K562 (cell line): ENCODE results near the gene VDR. TPM values are rescaled to one million over a fixed set of nuclear protein-coding genes. Genes with fewer than 3 reads are reported as not detected.
A peak's percentile ranks its signal among the peaks of the same experiment; 100 is the strongest.

ENCODE experiments used
- EP300 ChIP-seq: IDR thresholded peaks from 2 replicates; pipeline ENCODE4 v1.6.1; 2012; ENCODE audit warnings: low read length, improper control_type of control experiment
- GATAD2B ChIP-seq: fragments of 450-650 bp; IDR thresholded peaks from 2 replicates; pipeline ENCODE4 v1.6.1; 2017; ENCODE audit warnings: mild to moderate bottlenecking, borderline replicate concordance
- KDM4B ChIP-seq, 2 experiments: fragments of 450-650 bp in 1 of 2; sonication (generic) in 1 of 2; IDR thresholded peaks; 2 replicates each; pipeline ENCODE4 v1.6.1; 2016 to 2017; ENCODE audit warnings: borderline replicate concordance in 2 of 2, antibody characterized with exemption in 1 of 2, low read depth in 1 of 2, mild to moderate bottlenecking in 1 of 2
- PRDM10 ChIP-seq: fragments of 450-650 bp; IDR thresholded peaks from 2 replicates; pipeline ENCODE4 v1.6.1; 2018; ENCODE audit not compliant: partially characterized antibody
- TSHZ1 ChIP-seq: fragments of 250-450 bp; sonication (Bioruptor Pico); IDR thresholded peaks from 2 replicates; pipeline ENCODE4 v1.4.0; 2020; ENCODE audit warnings: mild to moderate bottlenecking, moderate library complexity
- ZNF398 ChIP-seq: fragments of 250-450 bp; sonication (Bioruptor Pico); IDR thresholded peaks from 2 replicates; pipeline ENCODE4 v1.8.0; 2021; ENCODE audit warnings: moderate library complexity, mild to moderate bottlenecking, inconsistent platforms
- polyA plus RNA-seq, 8 experiments: library from polyadenylated mRNA; depleted of rRNA in 4 of 8; stranded (reverse) in 5 of 8; unstranded in 3 of 8; fragments of >200 nt; fragmentation: Nextera tagmentation in 2 of 8; fragmentation: Illumina TruSeq in 1 of 8; extraction: Ambion mirVana in 2 of 8; extraction: Trizol in 1 of 8; gene quantifications; 2 replicates each; pipeline versions ENCODE4 v1.2.1 to v1.2.3, GENCODE V29; 2011 to 2014; ENCODE audit warnings: inconsistent platforms in 1 of 8, missing spikeins in 1 of 8
- total RNA-seq, 7 experiments: library from RNA; depleted of rRNA in 6 of 7; stranded (reverse); fragments of >200 nt in 6 of 7; fragmentation: Illumina TruSeq in 2 of 7; extraction: Trizol in 2 of 7; gene quantifications; 2 replicates each; pipeline versions ENCODE4 v1.2.1 to v1.2.3, GENCODE V29; 2011 to 2021; ENCODE audit warnings: low replicate concordance in 1 of 7

VDR gene
- total and polyA plus RNA-seq, 9 of the 15 experiments (the other 6 are each of a cell fraction or from before 2014, with no cell fraction given), result 0.61 to 4.8 (median 2.0) TPM

- no peak for TF ChIP-seq ZNF398 (CRISPR knock-in tag)
- no peak for TF ChIP-seq PRDM10
- 0 out of 2 replicates have a peak, but pooled peaks have one; percentile 56 for TF ChIP-seq GATAD2B
- 0 out of 4 replicates have a peak, but pooled peaks of 1 of the 2 experiments have one; percentile 44 for TF ChIP-seq KDM4B (IDR thresholded peaks at IDR 0.05; ENCODE audit: borderline replicate concordance in 2 of 2, low read depth in 1 of 2)
- peak; percentile 92 for TF ChIP-seq EP300
- no peak for TF ChIP-seq TSHZ1 (CRISPR knock-in tag)
Observed at GRCh38 chr12:47833591-47834012, 71.2 kb downstream of the VDR start (continued).
